GM10248 (cell line): ENCODE measurements around the gene ATP6V1G3.

ENCODE experiments used
- CTCF ChIA-PET: fragments of 300-600 bp; sonication (Branson Sonifier 250); formaldehyde crosslinking; extraction: SDS; loops from one replicate; lab custom pipeline; 2021; ENCODE audit warnings: antibody characterized with exemption; lab: Yijun Ruan, JAX
- POLR2A ChIA-PET: fragments of 350-650 bp; sonication (Branson Sonifier 250); formaldehyde crosslinking; extraction: SDS; loops from one replicate; lab custom pipeline; 2020; ENCODE audit warnings: antibody characterized with exemption; lab: Yijun Ruan, JAX
- DNase-seq: peaks from one replicate; pipeline ENCODE4 v3.0.0; 2012; ENCODE audit errors: extremely low spot score
- CTCF ChIP-seq: IDR thresholded peaks from 2 replicates; pipeline ENCODE4 v1.5.1; 2012; ENCODE audit warnings: mild to moderate bottlenecking, low read depth; ENCODE audit errors: extremely low read depth, missing control alignments, control extremely low read depth

ATP6V1G3 gene

GRCh38 chr1:198558402-198558801 is 17.9 kb upstream of the ATP6V1G3 start:
- DNase-seq, result no peak
- POLR2A ChIA-PET, result no interaction called here
- TF ChIP-seq CTCF, result no peak
- CTCF ChIA-PET, result no interaction called here

GRCh38 chr1:198556971-198557370 is 16.5 kb upstream of the ATP6V1G3 start:
- no peak for TF ChIP-seq CTCF
- peak; percentile 22 for DNase-seq
- ChIA-PET POLR2A (no interaction called here), CTCF (interaction anchor here (0.8 to 1.4 kb wide), 3 partner anchors 18 to 38 kb away, joined by 3 to 5 read pairs (median 3); no protein-coding TSS in a partner anchor)

- CTCF ChIA-PET, result no interaction called here
- no peak for DNase-seq
- POLR2A ChIA-PET, result no interaction called here
- no peak for TF ChIP-seq CTCF
Measured at GRCh38 chr1:198552668-198553416, 12.4 kb upstream of the ATP6V1G3 start.

DNA sequence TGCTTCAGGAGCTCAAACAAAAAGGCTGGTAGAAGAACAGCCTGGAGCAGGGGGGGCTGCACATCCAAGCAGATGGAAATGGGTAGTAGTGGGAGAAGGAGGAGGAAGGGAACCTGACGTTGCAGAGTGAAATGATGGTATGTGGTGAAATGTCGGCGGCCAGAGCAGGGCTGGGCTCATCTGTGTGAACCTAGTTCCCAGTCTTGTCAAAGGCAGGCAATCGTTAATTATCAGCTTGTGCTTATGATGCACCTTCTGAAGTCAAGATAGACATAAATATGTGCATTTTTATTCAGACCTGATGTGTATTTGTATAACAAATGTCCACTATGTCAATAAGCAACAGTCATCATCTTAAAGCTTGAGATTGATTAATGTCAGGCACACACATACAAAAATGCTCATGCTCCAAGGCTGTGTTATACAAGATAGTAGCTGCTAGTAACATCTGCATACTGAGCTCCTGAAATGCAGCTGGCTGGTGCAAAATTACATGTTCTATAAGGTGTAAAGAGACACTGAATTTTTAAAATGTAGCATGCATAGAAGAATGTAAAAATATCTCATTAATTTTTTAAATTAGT is 10.6 kb upstream of the ATP6V1G3 start:
- CTCF ChIA-PET, result interaction anchor here (1.0 kb wide), 1 partner anchor 9 kb away, joined by 6 read pairs; no protein-coding TSS in a partner anchor
- no peak for TF ChIP-seq CTCF
- DNase-seq, result no peak
- POLR2A ChIA-PET, result no interaction called here

DNA sequence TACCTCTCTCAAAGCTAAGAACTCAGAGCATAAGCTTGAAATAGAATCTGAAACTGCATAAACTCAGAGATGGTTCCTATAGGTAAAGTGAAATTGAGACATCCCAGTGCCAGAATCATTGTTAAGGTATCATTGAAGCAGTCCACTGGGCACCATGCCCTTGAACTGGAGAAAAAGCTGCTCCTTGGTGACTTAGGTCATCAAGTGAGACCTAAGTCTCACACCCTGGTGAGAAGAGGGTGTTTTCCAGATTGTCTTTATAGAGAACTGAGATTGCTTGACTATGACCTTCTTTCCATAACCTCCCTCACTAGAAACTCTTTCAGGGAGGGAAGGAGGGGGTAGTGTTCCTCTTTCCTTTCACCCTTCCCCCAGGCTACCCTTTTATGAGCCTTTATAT is 9.4 kb upstream of the ATP6V1G3 start:
- ChIA-PET CTCF (interaction anchor here (0.8 to 1.5 kb wide), 6 partner anchors 10 to 236 kb away, joined by 3 to 6 read pairs (median 3); no protein-coding TSS in a partner anchor), POLR2A (no interaction called here)
- TF ChIP-seq CTCF, result no peak
- DNase-seq, result peak; percentile 48

DNA sequence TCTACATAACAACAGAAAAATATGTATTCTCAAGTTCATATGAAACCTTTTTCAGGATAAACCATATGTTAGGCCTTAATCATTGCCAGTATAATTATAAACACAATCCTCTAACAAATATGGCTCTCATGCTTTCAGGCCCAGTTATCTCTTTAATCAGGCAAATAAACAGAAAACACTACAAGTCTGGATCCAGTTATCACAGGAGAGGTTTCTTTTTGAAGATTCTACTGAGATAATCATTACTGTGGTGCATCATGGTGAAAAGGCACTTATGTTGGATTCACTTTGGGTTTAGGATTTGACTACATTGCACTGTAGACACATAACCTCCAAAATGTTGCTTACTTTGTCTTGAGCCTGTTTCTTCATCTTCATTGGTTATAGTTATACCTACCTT is 8.4 kb upstream of the ATP6V1G3 start:
- CTCF ChIA-PET, result interaction anchor here (0.8 to 1.5 kb wide), 4 partner anchors 11 to 22 kb away, joined by 3 to 6 read pairs (median 3); no protein-coding TSS in a partner anchor
- DNase-seq, result no peak
- POLR2A ChIA-PET, result no interaction called here
- TF ChIP-seq CTCF, result no peak
